Naive B cell (primary cell): ENCODE measurements around the gene ARFIP2. TPM values are rescaled to one million over a fixed set of nuclear protein-coding genes. Genes with fewer than 3 reads are reported as not detected.
A peak's percentile ranks its signal among the peaks of the same experiment; 100 is the strongest.

ENCODE experiments used
- ATAC-seq, 2 donors: fragments of 150-1000 bp; cut with Tn5 transposase; 2 replicates each; pipeline ENCODE4 v1.10.0; 2021; ENCODE audit warnings: low read depth in 2 of 2, mild to moderate bottlenecking in 2 of 2, moderate library complexity in 2 of 2
- DNase-seq: peaks from one replicate; pipeline ENCODE4 v3.0.0; 2022
- H3K27ac Mint-ChIP-seq, 6 donors: one replicate each; pipeline ENCODE4 v1.8.0; 2020 to 2022; ENCODE audit warnings: mild to moderate bottlenecking in 6 of 6, mixed read lengths in 6 of 6, moderate library complexity in 5 of 6, inconsistent platforms in 2 of 6
- H3K27me3 Mint-ChIP-seq, 3 donors: one replicate each; pipeline ENCODE4 v1.8.0; 2021 to 2022; ENCODE audit warnings: mixed read lengths in 3 of 3, mild to moderate bottlenecking in 1 of 3
- H3K36me3 Mint-ChIP-seq, 2 donors: one replicate each; pipeline ENCODE4 v1.8.0; 2020 to 2022; ENCODE audit warnings: mixed read lengths in 2 of 2, inconsistent platforms in 1 of 2, mild to moderate bottlenecking in 1 of 2
- H3K4me1 Mint-ChIP-seq, 3 donors: one replicate each; pipeline ENCODE4 v1.8.0; 2020 to 2022; ENCODE audit warnings: mixed read lengths in 3 of 3, inconsistent platforms in 1 of 3, mild to moderate bottlenecking in 1 of 3, moderate library complexity in 1 of 3
- H3K4me3 Mint-ChIP-seq, 8 donors: one replicate each; pipeline ENCODE4 v1.8.0; 2020 to 2022; ENCODE audit warnings: mild to moderate bottlenecking in 8 of 8, mixed read lengths in 8 of 8, moderate library complexity in 8 of 8, inconsistent platforms in 2 of 8
- H3K9me3 Mint-ChIP-seq, 7 donors: one replicate each; pipeline ENCODE4 v1.8.0; 2020 to 2022; ENCODE audit warnings: mixed read lengths in 7 of 7, mild to moderate bottlenecking in 5 of 7, inconsistent platforms in 2 of 7, moderate library complexity in 1 of 7
- polyA plus RNA-seq, 6 donors: library from polyadenylated mRNA; unstranded; fragments of 300-500 nt; fragmentation: Illumina TruSeq; gene quantifications; one replicate each; pipeline ENCODE4 v1.2.3, GENCODE V29; 2021; ENCODE audit warnings: low read depth in 6 of 6

ARFIP2 gene
- polyA plus RNA-seq, 6 donors from 2014 or later, result 22.9 to 37.3 (median 29.7) TPM

DNA sequence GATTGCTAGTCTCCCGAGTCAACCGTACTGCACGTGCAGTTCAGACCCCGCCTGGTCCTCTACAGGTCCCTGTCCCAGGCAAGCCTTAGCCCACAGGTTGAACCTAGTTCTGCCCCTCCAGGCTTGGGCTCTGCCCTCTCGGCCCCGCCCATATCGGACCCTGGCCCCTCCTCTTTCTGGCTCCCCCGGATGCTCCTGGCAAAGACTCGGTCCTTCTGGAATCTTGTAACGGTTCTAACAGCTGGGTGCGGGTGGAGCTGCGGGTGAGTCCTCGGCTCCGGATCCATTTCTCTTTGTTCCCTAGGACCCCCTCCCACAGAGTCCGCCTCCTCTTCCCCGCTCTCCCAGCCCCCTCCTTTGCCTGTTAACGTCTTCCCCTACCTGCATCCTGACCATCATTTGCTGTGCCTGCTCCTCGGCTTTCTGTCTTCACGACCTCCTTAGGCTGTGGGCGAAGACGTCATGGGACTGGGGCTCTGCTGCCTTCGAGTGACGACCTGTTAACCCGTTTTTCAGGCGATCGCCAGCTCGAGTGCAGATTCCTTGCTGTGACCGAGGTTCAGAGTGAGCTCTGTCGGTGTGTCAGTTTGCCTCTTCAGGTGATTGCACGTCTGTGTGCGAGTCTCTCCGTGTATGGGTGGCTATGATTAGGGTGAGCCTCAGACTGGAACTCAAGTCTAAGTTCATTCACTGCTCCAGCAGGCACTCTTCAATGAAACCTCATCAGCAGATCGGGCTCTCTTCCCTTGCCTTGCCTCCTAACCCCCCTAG, 16.1 kb upstream of the ARFIP2 start, which contains the start of gene DNHD1:
TSS of gene DNHD1 (plus strand) at position 212 of the 771 bp plus-strand sequence. CDS start 936 bp downstream, outside the sequence.
- H3K4me1 Mint-ChIP-seq, result peaks cover 8 to 14% (median 8%) of the 10 kb centered on the region in 3 donors
- H3K27ac Mint-ChIP-seq, result peak within 1 kb of the TSS in 3 of 6 donors; percentile 12 to 59 (median 47)
- H3K36me3 Mint-ChIP-seq, result peaks cover 9 to 14% of the 10 kb centered on the region in 2 donors
- no peak within 1 kb of the TSS for H3K4me3 Mint-ChIP-seq
- no peaks in the 10 kb centered on the region for H3K27me3 Mint-ChIP-seq
- DNase-seq, result no peak
- ATAC-seq, result no peak
- no peaks in the 10 kb centered on the region for H3K9me3 Mint-ChIP-seq

DNA sequence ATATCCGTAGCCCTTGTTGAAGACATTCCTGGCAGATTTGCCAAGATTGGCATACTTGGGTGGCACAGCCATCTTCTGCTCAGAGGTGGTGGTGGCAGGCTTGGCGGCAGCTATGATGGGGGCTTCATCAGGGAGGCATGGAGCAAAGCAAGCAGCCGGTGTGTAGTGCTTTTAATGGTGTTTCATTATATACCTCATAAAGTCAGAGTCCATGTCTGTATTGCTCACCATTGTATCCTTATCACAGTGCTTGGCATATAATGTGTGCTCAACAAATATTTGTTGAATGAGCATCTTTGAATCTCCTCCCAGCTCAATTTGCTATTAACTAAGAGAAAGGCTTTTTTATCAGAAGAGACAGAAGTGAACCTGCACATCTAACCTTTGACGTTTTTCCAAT, 8.2 kb upstream of the ARFIP2 start:
- H3K27me3 Mint-ChIP-seq, result no peaks in the 10 kb centered on the region
- peak overlapping the region in 4 of 6 donors; percentile 3 to 67 (median 16) for H3K27ac Mint-ChIP-seq
- peaks cover 12% of the 10 kb centered on the region in 2 donors for H3K36me3 Mint-ChIP-seq
- peaks cover 4 to 14% (median 7%) of the 10 kb centered on the region in 3 donors for H3K4me1 Mint-ChIP-seq
- ATAC-seq (no peak), DNase-seq (no peak)
- H3K4me3 Mint-ChIP-seq, result no peak overlapping the region
- H3K9me3 Mint-ChIP-seq, result no peaks in the 10 kb centered on the region

DNA sequence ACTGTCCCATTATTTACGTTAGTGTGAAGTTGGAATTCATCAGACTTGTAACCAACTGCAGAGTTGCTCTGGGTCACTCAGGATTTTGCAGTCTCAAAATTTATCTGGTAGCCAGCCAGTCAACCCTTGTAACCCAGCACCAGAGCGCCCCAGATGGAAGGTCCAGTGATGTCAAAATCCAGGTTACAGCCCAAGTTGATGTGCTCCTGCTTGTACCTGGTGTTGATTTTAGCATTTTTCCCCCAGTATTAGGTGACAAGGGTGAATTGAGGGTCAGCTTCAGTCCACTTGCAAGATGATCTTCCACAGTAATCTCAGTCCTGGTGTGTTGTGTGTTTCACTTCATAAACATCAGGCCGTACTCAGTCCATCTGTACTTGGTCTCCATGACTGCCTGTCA, 7.7 kb upstream of the ARFIP2 start:
- Mint-ChIP-seq H3K27ac (peak overlapping the region in 3 of 6 donors; percentile 3 to 67 (median 4)), H3K4me1 (peaks cover 4 to 11% (median 7%) of the 10 kb centered on the region in 3 donors), H3K9me3 (no peaks in the 10 kb centered on the region), H3K4me3 (no peak overlapping the region), H3K36me3 (peaks cover 12% of the 10 kb centered on the region in 2 donors), H3K27me3 (no peaks in the 10 kb centered on the region)
- no peak for ATAC-seq
- DNase-seq, result no peak

DNA sequence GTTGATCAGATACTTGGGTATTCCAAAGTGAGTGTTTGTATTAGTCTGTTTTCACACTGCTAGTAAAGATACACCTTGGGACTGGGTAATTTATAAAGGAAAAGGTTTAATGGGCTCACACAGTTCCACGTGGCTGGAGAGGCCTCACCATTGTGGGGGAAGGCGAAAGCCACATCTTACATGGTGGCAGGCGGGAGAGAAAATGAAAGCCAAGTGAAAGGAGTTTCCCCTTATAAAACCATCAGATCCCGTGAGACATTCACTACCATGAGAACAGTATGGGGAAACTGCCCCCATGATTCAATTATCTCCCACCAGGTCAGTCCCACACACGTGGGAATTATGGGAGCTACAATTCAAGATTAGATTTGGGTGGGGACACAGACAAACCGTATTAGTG, 7.2 kb upstream of the ARFIP2 start:
- Mint-ChIP-seq H3K36me3 (peaks cover 13 to 15% of the 10 kb centered on the region in 2 donors), H3K27ac (peak overlapping the region in 1 of 6 donors; percentile 48), H3K4me1 (peaks cover 7 to 13% (median 11%) of the 10 kb centered on the region in 3 donors), H3K9me3 (no peaks in the 10 kb centered on the region), H3K27me3 (no peaks in the 10 kb centered on the region), H3K4me3 (no peak overlapping the region)
- no peak for ATAC-seq
- DNase-seq, result no peak

DNA sequence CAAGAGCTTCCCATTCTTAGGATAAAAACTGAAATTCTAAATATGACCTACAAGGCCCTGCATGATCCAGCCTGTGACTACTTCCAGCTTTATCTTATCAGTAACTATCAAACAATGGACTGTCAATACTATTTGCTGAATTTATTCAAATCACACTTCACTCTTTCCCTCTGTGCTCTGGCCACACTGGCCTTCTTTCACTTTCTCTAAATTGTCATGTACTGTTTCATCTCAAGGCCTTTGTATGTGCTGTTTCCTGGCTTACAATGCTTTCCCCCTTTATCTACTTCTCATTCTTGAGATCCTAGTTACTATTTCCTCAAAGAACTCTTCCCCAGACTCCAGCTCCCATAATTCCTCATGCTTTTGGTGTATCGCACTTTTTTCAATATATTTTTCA, 5.8 kb upstream of the ARFIP2 start:
- no peak for ATAC-seq
- no peak for DNase-seq
- H3K9me3 Mint-ChIP-seq, result no peaks in the 10 kb centered on the region
- peaks cover 11% of the 10 kb centered on the region in 2 donors for H3K36me3 Mint-ChIP-seq
- H3K27ac Mint-ChIP-seq, result no peak overlapping the region
- H3K4me3 Mint-ChIP-seq, result no peak overlapping the region
- peaks cover 12 to 26% (median 21%) of the 10 kb centered on the region in 3 donors for H3K4me1 Mint-ChIP-seq
- H3K27me3 Mint-ChIP-seq, result no peaks in the 10 kb centered on the region

DNA sequence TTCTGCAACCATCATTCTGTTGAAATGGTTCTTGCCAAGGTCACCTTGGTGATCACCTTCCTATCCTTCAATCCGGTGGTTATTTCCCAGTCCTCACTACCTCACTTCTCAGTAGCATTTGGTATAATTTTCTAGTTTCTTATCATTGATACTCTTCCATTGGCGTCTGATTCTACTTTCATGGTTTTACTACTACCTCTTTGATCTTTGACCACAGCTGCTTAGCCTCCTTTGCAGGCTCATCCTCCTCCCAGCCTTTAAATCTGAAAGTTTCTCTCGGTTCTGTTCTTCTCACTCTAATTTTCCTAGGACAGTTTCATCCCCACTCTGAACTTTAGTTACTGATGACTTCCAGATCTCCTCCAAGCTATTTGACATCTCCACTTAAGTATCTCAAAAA, 5.1 kb upstream of the ARFIP2 start:
- Mint-ChIP-seq H3K36me3 (peaks cover 11% of the 10 kb centered on the region in 2 donors), H3K9me3 (no peaks in the 10 kb centered on the region), H3K27me3 (no peaks in the 10 kb centered on the region), H3K27ac (no peak overlapping the region), H3K4me1 (peaks cover 12 to 32% (median 21%) of the 10 kb centered on the region in 3 donors), H3K4me3 (no peak overlapping the region)
- no peak for DNase-seq
- no peak for ATAC-seq

DNA sequence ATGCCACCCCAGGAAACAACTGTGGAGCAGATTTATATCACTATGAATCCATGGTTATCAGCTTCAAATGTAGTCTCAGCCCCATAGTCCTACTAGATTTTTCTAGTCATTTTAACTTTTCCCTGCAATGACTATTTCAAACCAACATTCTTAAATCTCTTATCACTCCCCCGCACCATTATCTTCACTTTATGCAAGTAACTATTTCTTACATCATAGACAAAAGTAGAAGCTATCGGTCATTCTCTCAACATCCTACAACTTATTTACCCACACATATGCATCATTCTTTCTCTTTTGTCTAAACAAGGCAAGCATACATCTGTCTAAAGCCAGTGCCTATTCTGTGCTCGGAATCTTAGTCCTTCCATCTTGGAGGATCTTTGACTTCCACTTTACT, 4.5 kb upstream of the ARFIP2 start:
- no peaks in the 10 kb centered on the region for H3K27me3 Mint-ChIP-seq
- DNase-seq (no peak), ATAC-seq (no peak)
- H3K9me3 Mint-ChIP-seq, result no peaks in the 10 kb centered on the region
- H3K36me3 Mint-ChIP-seq, result peaks cover 11% of the 10 kb centered on the region in 2 donors
- H3K4me1 Mint-ChIP-seq, result peaks cover 16 to 38% (median 27%) of the 10 kb centered on the region in 3 donors
- no peak overlapping the region for H3K27ac Mint-ChIP-seq
- no peak overlapping the region for H3K4me3 Mint-ChIP-seq

DNA sequence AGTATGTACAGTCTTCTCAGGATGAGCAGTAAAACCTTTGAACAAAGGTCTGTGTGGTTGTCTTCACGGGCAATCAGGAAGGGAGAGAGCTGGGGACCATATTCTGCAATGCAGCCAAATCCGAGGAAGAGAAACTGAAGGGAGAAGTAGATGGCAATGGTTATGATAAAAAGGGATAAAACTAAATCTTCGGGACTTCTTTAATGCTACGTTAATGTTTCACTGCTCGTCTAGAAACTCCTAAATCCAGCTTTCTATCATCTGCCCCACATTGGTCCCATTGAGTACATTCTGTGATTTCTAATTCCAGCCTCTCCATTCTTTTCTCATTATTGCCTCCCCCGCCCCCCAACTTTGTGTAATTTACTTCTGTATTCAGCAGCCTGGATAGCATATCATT, 1.9 kb upstream of the ARFIP2 start:
- peaks cover 29 to 45% (median 44%) of the 10 kb centered on the region in 3 donors for H3K4me1 Mint-ChIP-seq
- H3K4me3 Mint-ChIP-seq, result peak overlapping the region; percentile 12 to 98 (median 92)
- H3K27ac Mint-ChIP-seq, result peak overlapping the region; percentile 39 to 98 (median 78)
- ATAC-seq, result no peak
- no peak for DNase-seq
- no peaks in the 10 kb centered on the region for H3K9me3 Mint-ChIP-seq
- no peaks in the 10 kb centered on the region for H3K27me3 Mint-ChIP-seq
- H3K36me3 Mint-ChIP-seq, result peaks cover 8 to 11% of the 10 kb centered on the region in 2 donors

DNA sequence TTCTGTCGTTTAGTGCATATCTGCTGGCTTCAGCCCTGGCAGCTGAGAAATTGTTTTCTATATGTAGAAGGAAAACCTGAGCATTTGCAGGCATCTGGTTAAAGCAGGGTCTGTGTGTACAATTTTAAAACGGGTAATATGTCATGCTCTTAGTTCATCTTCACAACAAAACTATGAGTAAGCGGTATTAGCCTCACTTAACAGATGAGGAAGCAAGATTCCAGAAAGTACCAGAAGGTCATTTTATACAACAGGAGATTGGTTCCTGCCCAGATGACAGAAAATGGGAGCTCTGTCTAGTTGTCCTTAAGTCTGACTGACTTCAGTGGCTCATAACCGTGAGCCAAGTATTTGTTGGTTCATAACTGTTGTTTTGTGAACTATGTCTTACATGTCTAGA, 1.3 kb upstream of the ARFIP2 start:
- Mint-ChIP-seq H3K4me3 (peak overlapping the region; percentile 54 to 98 (median 96)), H3K27me3 (no peaks in the 10 kb centered on the region), H3K4me1 (peaks cover 29 to 46% (median 45%) of the 10 kb centered on the region in 3 donors), H3K36me3 (peaks cover 8 to 11% of the 10 kb centered on the region in 2 donors), H3K9me3 (no peaks in the 10 kb centered on the region), H3K27ac (peak overlapping the region; percentile 39 to 99 (median 95))
- no peak for ATAC-seq
- DNase-seq, result no peak

DNA sequence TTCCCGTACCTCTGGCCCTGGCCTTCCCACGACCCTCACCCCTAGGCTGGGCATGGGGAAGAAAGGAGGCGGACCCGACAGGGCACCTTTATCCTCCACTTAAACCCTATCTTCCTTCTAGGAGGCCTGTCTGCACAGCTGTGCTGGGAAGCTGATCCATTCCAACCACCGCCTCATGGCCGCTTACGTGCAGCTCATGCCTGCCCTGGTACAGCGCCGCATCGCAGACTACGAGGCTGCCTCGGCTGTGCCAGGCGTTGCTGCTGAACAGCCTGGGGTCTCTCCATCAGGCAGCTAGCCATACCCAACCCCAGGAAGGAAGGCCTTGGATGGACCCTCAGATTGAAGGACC, 769 bp upstream of the ARFIP2 start:
- peaks cover 8 to 11% of the 10 kb centered on the region in 2 donors for H3K36me3 Mint-ChIP-seq
- peak overlapping the region; percentile 96 to 99 (median 98) for H3K27ac Mint-ChIP-seq
- H3K27me3 Mint-ChIP-seq, result no peaks in the 10 kb centered on the region
- H3K4me3 Mint-ChIP-seq, result peak overlapping the region; percentile 91 to 98 (median 97)
- H3K4me1 Mint-ChIP-seq, result peaks cover 29 to 46% (median 45%) of the 10 kb centered on the region in 3 donors
- ATAC-seq (no peak), DNase-seq (no peak)
- H3K9me3 Mint-ChIP-seq, result no peaks in the 10 kb centered on the region

DNA sequence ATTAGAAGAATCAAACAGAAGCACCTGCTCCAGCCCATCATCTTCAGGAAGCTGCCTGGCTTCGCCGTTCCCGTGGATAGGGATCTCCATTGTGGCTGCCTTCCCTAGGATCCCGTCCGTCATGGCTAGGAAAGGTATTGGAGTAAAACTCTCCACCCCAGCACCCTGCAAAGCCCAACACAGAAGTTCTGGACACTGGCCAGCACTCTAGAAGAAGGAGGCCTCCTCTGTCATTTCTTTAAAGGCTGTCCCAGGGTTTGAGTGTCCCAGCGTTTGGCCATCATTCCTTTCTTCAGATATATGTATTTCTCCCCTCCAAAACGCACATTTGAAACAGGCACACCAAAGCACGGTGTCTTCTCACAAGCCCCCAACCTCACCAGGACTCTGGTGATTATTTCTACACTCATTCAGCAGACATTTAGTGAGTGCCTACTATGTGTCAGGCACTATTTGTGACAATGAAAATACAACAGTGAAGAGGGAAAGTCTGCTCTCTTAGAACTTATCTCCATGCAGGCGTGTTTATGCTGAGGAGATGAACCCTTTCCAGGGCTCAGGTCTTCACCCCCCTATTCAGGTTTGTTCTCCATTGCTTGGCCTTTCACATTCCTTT, 724 bp downstream of the ARFIP2 start:
- ATAC-seq, result no peak
- H3K27me3 Mint-ChIP-seq, result no peaks in the 10 kb centered on the region
- no peak for DNase-seq
- peaks cover 8 to 11% of the 10 kb centered on the region in 2 donors for H3K36me3 Mint-ChIP-seq
- no peaks in the 10 kb centered on the region for H3K9me3 Mint-ChIP-seq
- peak overlapping the region; percentile 96 to 99 (median 98) for H3K27ac Mint-ChIP-seq
- peaks cover 29 to 52% (median 45%) of the 10 kb centered on the region in 3 donors for H3K4me1 Mint-ChIP-seq
- H3K4me3 Mint-ChIP-seq, result peak overlapping the region; percentile 91 to 98 (median 97)

DNA sequence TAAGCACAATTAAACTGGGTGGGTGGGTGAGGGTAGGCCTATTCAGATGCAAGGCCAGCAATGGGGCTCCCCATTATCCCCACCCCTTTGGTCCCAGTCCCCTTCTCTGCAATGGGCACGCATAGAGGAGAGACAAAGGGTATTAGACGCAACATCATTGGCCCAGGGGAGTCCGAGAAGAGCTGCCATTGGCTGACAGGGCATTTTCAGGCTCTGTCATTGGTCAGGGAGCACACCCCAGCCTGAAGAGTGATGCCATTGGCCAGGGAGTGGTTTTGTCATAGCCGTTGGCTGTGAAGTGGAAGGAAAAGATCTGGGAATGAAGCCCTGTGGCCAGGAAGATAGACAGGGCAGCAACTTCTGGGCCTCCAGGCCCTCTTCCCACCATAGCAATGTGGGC, 4.6 kb downstream of the ARFIP2 start:
- DNase-seq (no peak), ATAC-seq (no peak)
- Mint-ChIP-seq H3K4me1 (peaks cover 20 to 58% (median 47%) of the 10 kb centered on the region in 3 donors), H3K36me3 (no peaks in the 10 kb centered on the region), H3K4me3 (peak overlapping the region in 1 of 8 donors; percentile 87), H3K27me3 (no peaks in the 10 kb centered on the region), H3K9me3 (no peaks in the 10 kb centered on the region), H3K27ac (peak overlapping the region in 3 of 6 donors; percentile 29 to 66 (median 54))

DNA sequence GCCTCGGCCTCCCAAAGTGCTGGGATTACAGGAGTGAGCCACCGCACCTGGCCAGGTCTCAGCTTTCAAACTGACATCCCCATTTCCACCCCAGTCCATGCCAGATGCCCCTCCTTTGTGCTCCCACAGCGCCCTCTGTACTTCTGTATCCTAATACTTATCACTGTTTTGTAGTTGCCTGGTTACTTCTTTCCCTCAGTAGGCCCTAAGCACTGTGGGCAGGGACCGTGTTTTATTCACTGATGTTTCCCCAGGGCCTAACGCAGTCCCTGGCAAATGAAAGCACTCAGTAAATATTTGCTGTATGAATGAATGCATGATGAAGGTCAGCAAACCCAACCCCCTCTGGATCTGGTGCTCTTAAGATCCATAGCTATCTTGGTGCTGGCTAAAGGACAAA, 5.2 kb downstream of the ARFIP2 start:
- no peaks in the 10 kb centered on the region for H3K27me3 Mint-ChIP-seq
- no peaks in the 10 kb centered on the region for H3K9me3 Mint-ChIP-seq
- no peaks in the 10 kb centered on the region for H3K36me3 Mint-ChIP-seq
- peaks cover 19 to 54% (median 42%) of the 10 kb centered on the region in 3 donors for H3K4me1 Mint-ChIP-seq
- DNase-seq (no peak), ATAC-seq (no peak)
- H3K27ac Mint-ChIP-seq, result peak overlapping the region in 3 of 6 donors; percentile 6 to 69 (median 47)
- peak overlapping the region in 2 of 8 donors; percentile 84 to 87 for H3K4me3 Mint-ChIP-seq
